GM19239 (cell line): ENCODE measurements around the gene HHAT.
A peak's percentile ranks its signal among the peaks of the same experiment; 100 is the strongest.

Experiments
- DNase-seq: peaks from one replicate; pipeline ENCODE4 v3.0.0; 2011; ENCODE audit warnings: low spot score; ENCODE audit not compliant: insufficient read length
- FAIRE-seq: peaks from 2 replicates; lab custom pipeline; 2011; peaks lifted over from hg19 to GRCh38; lab: Jason Lieb, UNC

Gene HHAT

GRCh38 chr1:210621712-210622111 is 293.0 kb downstream of the HHAT start:
- DNase-seq, result no peak
- FAIRE-seq, result no peak

- FAIRE-seq, result no peak
Measured at GRCh38 chr1:210624722-210625121, 296.0 kb downstream of the HHAT start.

GRCh38 chr1:210625715-210626114 is 297.0 kb downstream of the HHAT start:
- no peak for FAIRE-seq
- no peak for DNase-seq

More at GRCh38 chr1:210624722-210625121, 296.0 kb downstream of the HHAT start:
- no peak for DNase-seq

GRCh38 chr1:210626341-210626740 is 297.6 kb downstream of the HHAT start:
- DNase-seq (no peak), FAIRE-seq (no peak)

GRCh38 chr1:210627755-210628154 is 299.1 kb downstream of the HHAT start:
- FAIRE-seq, result no peak
- DNase-seq, result no peak

GRCh38 chr1:210629276-210629675 is 300.6 kb downstream of the HHAT start:
- DNase-seq (no peak), FAIRE-seq (no peak)

GRCh38 chr1:210631399-210631798 is 302.7 kb downstream of the HHAT start:
- DNase-seq (no peak), FAIRE-seq (no peak)

- DNase-seq (no peak), FAIRE-seq (no peak)
Measured at GRCh38 chr1:210633140-210633539, 304.4 kb downstream of the HHAT start.

GRCh38 chr1:210633636-210634035 is 304.9 kb downstream of the HHAT start:
- no peak for FAIRE-seq
- no peak for DNase-seq

GRCh38 chr1:210635108-210635507 is 306.4 kb downstream of the HHAT start:
- no peak for FAIRE-seq
- DNase-seq, result no peak

- FAIRE-seq (no peak), DNase-seq (no peak)
Measured at GRCh38 chr1:210641582-210641981, 312.9 kb downstream of the HHAT start.

GRCh38 chr1:210645582-210646257 is 317.0 kb downstream of the HHAT start:
- DNase-seq (no peak), FAIRE-seq (no peak)

GRCh38 chr1:210646258-210646616 is 317.5 kb downstream of the HHAT start:
- DNase-seq (no peak), FAIRE-seq (no peak)

GRCh38 chr1:210647406-210648333 is 319.0 kb downstream of the HHAT start:
- FAIRE-seq (peak; percentile 31), DNase-seq (no peak)

- no peak for DNase-seq
- no peak for FAIRE-seq
Measured at GRCh38 chr1:210648588-210649269, 320.0 kb downstream of the HHAT start.

- no peak for FAIRE-seq
- DNase-seq, result no peak
Measured at GRCh38 chr1:210650403-210650802, 321.7 kb downstream of the HHAT start.

- DNase-seq, result no peak
- no peak for FAIRE-seq
Measured at GRCh38 chr1:210652329-210652954, 323.7 kb downstream of the HHAT start.

- FAIRE-seq, result peak; percentile 76
- no peak for DNase-seq
Measured at GRCh38 chr1:210653771-210654170, 325.1 kb downstream of the HHAT start.

- DNase-seq (no peak), FAIRE-seq (no peak)
Measured at GRCh38 chr1:210654176-210654981, 325.7 kb downstream of the HHAT start.

- FAIRE-seq, result no peak
- DNase-seq, result no peak
Measured at GRCh38 chr1:210655511-210655910, 326.8 kb downstream of the HHAT start.
